Measurements from ENCODE around the gene NDUFA3.
A peak's percentile ranks its signal among the peaks of the same experiment; 100 is the strongest.

Gene NDUFA3

DNA sequence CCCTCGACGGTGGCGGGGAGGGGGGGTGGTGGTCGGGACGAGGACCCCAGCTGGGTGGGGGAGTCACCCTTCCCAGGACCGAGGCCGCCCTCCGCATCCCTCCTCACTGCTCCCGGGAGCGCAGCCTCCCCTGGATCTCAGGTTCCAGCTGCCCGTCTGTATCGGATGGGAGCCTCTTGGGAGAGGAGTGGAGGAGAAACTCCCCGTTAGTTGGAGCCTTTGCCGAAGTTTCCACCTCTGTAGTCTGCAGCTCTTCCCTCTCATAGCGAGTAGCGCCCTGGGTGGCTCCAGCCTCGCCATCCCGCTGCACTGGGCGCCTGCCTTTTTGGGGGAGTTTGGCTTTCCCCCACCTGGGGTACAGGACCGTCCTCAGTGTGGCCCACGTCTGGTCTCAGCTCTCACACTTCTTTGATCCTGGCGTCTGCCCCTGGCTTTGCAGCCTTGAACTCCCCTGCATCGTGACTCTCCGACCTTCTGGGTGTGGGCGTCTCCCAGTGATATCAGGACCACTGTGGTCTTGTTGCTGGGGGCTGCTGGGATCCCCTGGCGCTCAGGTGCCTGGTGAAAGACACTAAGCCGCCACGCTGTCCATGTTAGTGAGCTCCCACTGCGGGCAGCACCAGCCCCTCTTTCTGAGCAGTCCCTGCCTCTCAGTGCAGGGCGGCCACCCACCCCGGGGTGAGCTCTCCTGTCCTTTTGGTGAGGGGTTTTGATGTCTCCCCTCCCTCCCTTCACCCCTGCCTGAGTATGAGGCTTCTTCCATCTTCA, 36.0 kb downstream of the NDUFA3 start:
- peak; percentile 63 to 67 for DNase-seq

DNA sequence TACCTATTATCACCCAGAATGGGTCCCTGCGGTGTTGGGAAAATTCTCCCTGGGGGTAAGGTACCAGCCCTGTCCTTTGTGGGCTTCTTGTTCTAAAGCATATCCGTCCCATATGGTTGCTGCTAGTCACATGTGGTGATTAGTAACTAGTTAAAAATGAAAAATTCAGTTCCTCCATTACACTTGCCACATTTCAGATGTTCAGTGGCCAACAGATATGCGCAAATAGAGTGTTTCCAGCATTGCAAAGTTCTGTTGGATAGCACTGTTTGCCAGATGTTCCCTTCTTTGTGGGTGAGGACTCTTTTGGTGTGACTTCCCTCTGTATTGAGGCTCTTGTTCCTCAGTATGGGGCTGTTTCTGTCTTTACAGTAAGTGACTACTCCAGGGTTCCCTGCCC, 38.7 kb downstream of the NDUFA3 start:
- no peak for DNase-seq

DNA sequence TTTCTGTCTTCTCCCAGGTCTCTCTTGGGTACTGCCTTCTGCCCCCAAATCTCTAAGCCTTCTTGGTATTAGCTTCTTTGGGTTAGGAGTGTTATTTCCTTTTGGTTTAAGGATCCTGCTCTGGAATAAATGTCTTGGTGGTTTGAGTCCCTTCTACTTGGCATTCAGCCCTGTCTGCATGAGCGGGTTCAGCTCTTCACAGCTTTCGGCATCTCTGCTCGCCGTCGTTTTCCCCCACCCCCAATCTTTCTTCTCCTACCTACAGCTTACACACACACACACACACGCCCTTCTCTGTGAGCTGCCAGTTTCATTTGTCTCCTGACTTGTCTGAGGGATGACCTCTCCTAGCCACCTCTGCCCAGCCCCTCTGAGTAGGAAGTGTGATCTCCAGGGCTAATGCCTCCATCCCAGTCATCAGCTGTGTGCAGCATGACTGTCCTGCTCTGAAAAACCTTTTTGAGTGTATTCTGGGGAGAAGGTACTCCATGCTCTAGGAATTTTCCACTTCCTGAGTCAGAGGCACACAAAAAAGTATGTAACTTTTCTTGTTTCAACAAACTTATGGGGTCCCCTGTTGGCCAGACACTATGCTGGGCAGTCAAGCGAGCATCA, 39.6 kb downstream of the NDUFA3 start:
- no peak for DNase-seq

DNA sequence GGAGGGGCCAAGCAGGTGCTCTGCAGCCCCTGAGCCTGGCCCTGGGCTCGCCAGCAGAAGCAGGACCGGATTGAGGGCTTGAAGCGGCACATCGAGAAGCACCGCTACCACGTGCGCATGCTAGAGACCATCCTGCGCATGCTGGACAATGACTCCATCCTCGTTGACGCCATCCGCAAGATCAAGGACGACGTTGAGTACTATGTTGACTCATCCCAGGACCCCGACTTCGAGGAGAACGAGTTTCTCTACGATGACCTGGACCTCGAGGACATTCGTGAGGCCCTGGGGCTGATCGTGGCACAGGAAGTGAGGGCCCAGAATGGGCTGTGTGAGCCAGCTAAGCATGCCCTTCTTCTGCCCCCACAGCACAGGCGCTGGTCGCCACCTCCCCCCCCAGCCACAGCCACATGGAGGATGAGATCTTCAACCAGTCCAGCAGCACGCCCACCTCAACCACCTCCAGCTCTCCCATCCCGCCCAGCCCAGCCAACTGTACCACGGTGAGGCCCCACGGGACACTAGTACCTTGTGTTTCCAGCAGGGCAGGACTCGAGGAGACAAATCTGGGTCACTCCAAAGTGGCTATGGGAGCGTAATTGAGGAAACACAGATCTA, 43.0 kb downstream of the NDUFA3 start:
- no peak for DNase-seq

DNA sequence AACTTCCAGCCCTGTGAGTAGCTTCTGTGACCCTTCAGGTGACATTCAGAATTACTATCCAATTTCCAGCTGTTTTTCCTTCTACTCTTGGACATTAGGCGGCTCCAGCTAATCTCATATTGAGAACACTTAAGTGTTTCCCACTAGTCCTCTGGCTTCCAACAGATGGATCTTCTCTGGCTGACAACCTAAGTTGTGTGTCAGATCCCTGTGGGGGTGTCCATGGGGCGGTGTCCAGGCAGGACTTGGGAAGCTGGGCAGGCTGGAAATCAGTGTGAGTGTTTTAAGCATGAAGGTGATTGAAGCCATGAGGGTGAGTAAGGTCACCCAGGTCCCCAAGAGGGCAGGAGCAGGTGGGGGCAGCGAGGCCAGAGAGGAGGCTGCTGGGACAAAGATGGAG, 45.0 kb downstream of the NDUFA3 start:
- DNase-seq, result no peak

DNA sequence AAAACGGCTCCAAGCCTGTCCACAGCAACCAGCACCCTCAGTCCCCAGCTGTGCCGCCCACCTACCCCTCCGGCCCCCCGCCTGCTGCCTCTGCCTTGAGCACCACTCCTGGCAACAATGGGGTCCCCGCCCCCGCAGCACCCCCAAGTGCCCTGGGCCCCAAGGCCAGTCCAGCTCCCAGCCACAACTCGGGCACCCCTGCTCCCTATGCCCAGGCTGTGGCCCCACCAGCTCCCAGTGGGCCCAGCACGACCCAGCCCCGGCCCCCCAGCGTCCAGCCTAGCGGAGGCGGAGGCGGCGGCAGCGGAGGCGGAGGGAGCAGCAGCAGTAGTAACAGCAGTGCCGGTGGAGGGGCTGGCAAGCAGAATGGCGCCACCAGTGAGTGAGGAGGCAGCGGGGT, 45.5 kb downstream of the NDUFA3 start:
- DNase-seq, result no peak

DNA sequence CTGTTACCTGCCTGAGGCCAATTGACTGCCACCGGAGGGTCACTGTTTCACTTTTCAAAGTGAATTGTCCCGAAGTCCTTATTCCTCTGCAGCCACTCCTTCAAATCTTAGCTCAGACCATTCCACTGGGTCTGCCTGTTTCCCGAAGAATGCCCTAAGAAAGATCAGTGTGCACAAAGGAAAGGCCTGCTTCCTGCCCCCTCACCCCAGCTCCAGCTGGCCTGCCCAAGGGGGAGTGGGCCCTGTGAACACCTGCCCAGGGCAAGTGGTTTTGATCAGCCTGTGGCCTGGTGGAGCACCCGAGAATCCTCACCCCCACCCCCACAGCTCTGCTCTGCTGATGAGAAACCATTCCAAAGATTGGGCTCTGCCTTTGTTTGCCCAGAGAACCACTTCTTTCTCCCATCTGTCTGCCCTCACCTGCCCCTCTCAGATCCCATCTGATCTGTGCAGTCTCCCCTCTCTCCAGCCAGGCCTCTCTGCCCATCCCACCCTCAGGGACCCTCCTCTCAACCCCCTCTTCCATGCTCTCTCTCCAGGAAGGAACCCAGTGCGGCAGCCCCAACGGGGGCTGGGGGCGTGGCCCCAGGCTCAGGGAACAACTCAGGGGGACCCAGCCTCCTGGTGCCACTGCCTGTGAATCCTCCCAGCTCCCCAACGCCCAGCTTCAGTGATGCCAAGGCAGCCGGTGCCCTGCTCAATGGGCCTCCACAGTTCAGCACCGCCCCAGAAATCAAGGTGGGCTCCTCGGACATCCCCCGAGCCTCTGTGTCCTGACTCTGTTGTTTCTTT, 46.6 kb downstream of the NDUFA3 start:
- no peak for DNase-seq

DNA sequence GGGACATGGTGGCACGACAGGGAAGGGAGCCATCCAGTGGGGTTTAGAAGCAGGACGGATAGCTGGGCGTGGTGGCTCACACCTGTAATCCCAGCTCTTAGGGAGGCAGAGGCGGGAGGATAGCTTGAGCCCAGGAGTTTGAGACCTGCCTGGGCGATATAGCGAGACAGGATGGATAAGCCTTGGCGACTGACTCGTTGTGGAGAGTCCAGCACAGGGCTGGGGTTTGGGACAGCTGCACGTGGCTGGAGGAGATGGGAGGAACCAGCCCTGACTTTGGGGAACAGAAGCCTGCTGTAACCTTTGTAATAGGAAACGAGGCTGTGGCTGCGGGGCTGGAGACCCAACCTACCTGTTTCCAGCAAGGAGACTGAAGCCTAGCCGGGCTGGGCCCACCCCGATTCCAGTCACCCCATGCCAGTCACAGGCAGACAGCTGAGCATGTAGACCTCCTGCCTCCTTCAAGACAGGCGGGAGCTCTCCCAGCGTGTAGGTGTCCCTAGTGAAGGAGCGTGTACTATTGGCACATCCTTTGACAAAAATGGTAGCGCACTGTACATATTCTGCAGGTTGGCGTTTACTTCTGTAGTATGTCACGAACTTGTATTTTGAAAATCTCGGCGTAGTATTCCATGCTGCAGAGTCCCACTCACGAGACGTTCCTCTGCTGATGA, 48.8 kb downstream of the NDUFA3 start:
- DNase-seq, result no peak

DNA sequence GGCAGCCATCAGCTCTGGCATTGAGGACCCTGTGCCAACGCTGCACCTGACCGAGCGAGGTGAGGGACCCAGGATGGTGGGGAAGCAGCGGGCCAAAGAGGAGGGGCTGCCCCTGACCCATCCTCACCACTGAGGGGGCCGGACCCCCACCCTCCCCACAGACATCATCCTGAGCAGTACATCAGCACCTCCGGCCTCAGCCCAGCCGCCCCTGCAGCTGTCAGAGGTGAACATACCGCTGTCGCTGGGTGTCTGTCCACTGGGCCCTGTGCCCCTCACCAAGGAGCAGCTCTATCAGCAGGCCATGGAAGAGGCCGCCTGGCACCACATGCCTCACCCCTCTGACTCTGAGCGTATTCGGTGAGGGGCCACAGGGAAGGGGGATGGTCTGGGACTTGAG, 49.6 kb downstream of the NDUFA3 start:
- DNase-seq, result no peak

DNA sequence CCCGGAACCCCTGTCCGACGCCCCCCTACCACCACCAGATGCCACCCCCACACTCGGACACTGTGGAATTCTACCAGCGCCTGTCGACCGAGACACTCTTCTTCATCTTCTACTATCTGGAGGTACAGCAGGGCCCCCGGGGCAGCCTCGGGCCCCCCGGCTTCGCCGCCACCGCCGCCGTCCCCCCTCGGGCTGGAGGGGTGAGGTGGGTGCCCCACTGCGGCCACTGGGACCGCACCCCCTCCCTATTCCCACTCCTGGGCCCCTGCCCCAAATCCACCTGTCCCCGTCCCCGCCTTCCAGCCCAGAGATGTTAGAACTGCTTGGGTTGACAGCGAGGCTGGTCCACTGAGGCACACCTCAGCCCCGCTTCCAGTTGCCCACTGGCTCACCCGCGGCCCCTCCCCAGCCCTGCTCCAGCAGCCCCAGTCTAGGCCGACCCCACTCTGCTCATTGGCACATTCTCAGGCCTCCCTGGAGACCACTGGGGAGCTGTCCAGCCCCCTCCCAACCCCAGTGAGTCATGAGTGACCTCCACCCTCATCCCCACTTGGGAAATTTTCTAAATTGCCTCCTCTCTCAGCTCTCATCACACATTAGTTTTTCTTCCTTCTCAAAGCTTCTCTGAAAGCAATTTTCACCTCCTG, 50.3 kb downstream of the NDUFA3 start:
- no peak for DNase-seq

DNA sequence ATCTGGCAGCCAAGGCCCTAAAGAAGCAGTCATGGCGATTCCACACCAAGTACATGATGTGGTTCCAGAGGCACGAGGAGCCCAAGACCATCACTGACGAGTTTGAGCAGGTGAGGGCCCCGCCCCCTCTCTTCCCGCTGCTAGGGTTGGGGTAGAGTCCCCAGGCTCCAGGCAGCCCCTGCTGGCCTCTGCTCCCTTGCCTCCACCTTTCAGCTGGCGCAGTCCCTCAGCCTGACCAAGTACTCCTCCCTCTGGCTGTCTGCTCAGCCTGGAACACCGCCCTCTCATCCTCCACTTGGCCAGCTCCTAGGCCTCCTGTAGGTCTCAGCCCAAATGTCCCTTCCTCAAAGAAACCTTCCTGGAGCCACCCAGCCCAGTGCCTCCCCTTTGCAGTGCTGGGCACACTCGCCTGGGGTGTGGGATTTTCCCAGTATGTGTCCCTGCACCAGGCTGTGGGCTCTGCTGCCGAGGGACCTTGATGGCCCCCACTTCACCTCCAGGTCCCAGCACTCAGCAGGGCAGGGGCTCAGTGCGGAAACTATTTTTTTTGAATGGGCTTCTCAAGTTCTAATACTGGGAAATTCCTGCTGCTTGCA, 51.2 kb downstream of the NDUFA3 start:
- DNase-seq, result no peak

DNA sequence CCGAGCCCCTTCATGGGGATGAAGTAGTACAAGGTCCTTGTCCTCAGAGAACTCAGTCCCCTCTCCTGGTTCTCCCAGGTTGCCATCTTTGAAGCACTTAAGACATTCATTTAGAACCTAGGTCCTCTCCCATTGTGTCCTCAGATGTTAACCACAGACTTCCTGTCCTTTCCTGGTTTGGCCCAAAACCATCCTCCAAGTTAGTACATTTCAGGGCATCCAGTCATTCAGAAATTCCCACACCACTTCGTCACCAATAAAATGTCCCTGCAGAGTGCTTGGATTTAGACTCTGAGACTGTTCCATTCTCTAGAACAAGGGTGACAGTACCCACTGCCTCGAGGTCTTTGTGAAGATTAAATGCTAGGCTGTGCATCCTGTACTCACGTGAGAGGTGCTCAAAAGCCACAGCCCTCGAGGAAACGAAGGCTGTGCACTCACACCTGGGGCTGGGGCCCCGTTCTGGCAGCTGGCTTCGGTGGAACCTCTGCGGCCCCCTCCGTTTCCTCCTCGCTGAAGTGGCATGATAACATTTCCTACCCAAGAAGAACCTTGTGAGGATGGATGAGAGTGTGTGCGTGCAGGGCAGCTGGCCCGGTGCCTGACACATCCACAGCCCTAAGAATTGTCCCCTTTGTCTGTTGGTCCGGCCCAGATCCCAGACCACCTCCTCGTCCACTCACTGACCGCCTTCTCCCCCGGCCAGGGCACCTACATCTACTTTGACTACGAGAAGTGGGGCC, 52.1 kb downstream of the NDUFA3 start:
- peak in 1 of 2 experiments; percentile 48 for DNase-seq

DNA sequence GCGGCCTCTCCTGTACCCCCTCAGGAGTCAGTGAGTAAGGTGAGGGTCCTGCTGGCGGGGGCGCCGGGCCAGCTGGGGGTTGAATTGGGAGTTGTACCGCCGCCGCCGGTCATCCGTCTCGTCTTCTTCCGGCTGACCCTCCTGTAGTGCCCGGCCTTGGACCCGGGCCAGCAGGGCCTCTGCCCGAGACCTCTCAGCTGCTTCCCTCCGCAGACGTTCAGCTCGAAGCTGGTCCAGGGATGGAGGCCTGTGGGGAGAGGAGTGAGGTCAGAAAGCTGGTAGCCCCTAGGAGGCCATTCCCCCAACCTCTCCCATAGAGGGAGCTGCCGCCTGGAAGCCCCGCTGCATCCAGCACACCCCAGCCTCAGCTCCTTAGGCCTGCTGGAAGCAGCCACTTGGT, 53.0 kb downstream of the NDUFA3 start:
- no peak for DNase-seq

DNA sequence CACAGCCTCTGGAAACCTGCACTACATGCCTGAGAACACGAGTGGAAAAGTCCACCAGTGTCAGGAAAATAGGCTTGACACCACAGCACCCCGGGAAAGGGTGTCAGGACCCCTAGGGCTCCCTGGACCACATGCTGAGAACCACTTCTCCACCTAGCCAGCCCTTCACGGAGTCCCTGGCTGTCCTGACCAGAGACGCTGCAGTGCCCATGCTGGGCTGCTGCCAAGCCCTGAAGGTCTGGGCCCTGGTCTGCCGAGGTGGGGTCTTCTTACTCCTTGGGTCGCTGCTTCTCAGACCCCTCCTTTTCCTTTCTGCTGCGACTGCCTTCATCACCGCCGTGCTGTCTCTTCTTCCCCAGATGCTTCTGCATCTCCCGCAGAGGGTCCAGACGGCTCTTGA, 53.8 kb downstream of the NDUFA3 start:
- DNase-seq, result no peak

DNA sequence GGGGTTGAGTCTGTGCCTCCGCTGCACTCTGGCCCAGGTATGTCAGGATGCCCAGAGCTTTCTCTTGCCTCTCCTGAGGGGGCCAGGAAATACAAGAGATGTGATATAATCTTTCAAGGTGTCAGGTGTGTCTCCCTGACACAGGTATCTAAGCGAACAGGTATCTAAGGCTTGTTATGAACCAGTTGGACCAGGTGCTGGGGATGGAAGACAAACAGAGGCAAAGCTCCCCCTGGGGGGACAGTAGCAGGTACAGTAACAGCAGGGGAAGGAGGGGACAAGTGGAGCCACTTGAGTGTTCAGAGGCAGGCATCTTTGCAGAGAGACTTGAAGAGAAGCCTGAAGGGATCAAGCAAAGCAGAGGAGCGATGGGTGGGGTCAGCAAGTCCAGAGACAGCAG, 54.3 kb downstream of the NDUFA3 start:
- DNase-seq, result no peak

Data from activated T-cell treated with anti-CD3 and anti-CD28 coated beads, Interleukin-2, amount 50 U/mL, for 48 hours (primary cell).